NCI-H2196 (cell line): ENCODE data around the gene ZDHHC11.
"Not testable (repeated sequence)": the region's sequence is repeated elsewhere in the genome, so short reads cannot be mapped to it uniquely, and the experiment has no call there.

Source experiments
- DNase-seq: peaks from one replicate; lab custom pipeline; 2025; ENCODE audit not compliant: unreplicated experiment; lab: John Stamatoyannopoulos, UW

The ZDHHC11 gene

DNA sequence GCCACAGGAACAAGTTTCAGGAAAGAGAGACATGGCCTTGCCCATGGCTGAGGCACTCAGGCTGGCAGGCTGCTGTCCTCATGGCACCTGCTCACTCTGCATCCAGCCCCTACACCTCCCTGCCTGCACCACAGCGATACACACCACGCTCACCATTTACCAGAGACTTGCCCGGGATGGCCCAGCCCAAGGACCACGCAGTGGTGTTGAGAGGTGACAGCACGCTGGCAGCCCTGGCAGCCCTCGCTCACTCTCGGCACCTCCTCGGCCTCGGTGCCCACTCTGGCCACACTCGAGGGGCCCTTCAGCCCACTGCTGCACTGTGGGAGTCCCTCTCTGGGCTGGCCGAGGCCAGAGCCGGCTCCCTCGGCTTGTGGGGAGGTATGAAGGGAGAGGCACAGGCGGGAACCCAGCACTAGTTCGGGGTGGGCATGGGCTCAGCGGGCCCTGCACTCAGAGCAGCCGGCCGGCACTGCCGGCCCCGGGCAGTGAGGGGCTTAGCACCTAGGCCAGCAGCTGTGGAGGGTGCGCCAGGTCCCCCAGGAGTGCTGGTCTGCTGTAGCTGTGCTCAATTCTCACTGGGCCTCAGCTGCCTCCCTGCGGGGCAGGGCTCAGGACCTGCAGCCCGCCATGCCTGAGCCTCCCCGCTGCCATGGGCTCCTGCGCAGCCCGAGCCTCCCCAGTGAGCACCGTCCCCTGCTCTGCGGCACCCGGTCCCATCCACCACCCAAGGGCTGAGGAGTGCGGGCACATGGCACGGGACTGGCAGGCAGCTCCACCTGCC lies 86.6 kb downstream of the ZDHHC11 start:
- no peak for DNase-seq

DNA sequence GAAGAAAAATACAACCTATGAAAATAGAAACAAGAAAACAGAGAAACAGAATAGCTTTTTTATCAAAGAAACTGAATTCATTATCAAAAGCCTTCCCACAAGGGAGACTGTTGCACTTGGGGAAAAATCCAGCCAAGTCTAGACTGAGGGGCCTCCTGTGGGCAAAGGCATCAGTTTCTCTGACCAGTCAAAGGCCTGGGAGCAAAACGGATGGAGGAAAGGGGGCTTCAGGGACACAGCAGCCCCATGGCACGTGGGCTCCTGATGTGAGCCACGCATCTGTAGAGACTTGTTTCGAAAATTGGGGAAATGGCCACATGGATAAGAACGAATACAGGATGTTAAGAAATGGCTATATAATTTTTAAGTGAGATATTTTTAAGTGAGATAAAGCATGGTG lies 87.4 kb downstream of the ZDHHC11 start:
- DNase-seq = no peak

DNA sequence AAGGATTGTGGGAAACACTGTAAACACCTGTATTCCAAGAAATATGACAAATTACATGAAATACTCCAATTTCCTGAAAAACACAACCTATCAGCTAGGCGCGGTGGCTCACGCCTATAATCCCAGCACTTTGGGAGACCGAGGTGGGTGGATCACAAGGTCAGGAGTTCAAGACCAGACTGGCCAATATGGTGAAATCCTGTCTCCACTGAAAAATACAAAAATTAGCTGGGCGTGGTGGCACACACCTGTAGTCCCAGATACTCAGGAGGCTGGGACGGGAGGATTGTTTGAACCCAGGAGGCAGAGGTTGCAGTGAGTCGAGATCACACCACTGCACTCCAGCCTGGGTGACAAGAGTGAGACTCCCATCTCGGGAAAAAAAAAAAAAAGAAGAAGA lies 87.8 kb downstream of the ZDHHC11 start:
- not testable (repeated sequence) for DNase-seq

DNA sequence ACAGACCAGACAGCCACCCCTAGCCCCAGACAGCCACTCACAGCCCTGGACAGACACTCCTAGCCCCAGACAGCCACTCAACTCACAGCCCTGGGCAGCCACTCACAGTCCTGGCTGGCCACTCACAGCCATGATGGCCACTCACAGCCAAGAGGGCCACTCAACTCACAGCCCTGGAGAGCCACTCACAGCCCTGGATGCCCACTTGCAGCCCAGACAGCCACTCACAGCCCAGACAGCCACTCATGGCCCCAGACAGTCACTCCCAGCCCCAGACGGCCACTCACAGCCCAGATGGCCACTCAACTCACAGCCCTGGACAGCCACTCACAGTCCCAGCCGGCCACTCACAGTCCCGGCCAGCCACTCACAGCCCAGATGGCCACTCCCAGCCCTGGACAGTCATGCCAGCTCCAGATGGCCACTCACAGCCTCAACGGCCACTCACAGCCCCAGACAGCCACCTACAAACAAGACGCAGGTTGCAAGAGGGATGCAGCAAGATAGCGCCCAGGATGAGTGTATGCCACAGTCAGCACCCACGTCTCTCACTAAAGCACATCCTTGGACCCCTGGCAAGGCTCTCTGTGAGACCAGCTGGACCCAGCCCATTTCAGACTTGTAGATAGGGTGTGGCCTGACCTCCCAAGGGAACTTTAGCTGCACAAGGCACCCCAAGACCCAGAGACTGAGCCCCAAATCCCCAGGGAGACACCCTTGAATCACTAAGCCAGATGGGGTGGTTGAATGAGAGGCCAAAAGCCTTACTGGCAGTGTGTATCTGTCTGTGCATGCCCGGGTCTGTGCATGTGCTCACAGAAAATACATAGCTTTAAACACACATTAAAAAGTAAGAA lies 88.7 kb downstream of the ZDHHC11 start:
- DNase-seq = no peak

DNA sequence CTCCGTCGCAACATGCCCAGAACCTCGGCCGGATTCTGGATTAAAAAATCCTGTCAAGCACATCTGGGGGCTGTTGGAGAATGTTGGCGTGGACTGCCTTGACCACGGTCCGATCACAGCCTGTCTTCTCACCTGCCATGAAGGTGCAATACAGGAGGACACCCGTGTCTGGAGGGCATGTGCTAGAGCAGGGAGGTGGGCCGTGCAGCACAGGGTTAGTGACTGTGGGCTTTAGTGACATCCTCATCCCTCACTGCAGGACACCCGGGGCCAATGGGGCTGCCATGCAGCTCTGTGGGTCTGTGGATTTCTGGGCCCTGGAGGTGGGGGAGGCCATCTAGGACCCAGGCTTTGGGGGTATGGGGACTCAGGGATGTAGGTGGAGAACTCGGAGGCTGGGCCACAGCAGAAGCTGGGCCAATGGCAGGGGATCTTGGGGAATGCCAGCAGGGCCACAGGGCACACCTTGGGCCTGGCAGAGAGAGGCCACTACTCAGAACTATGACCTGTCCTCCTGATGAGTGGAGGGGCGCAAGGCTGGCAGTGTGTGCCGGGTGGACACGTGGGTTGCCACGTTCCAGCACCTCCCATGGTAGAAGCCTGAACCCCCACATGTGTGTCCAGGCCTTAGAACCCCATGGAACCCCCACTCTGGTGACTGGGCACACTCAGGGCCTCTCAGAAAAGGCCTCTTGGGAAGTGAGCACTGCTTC lies 89.6 kb downstream of the ZDHHC11 start:
- no peak for DNase-seq

DNA sequence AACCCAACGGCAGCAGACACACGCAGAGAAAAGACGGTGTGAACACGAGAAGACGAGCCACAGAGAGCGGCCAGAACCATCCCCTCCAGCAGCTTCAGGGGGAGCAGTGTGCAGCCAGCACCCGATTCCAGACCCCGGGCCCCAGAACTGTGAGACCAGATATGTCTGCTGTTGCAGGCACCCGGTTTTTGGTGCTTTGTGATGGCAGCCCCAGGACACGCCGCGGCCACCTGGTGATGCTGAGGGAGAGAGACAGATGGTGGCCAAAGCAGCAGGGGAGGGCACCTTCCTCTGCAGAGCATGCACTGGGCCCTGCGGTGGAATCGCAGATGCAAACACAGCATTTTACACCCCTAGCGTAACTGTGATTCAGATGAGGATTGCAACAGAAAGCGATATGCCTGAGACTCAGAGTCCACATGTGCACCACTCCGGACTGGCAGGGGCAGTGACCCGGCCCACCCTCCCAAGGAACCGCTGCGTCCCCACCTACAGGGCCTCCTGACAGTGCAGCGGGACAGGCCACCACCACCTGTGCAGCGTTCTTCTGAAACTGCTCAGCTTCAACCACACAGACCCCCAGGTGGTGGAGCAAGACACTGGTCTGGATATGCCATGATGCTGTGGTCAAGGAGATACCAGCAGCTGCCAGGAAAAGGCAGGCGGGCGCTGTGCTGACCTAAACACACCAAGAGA lies 90.3 kb downstream of the ZDHHC11 start:
- DNase-seq = no peak

DNA sequence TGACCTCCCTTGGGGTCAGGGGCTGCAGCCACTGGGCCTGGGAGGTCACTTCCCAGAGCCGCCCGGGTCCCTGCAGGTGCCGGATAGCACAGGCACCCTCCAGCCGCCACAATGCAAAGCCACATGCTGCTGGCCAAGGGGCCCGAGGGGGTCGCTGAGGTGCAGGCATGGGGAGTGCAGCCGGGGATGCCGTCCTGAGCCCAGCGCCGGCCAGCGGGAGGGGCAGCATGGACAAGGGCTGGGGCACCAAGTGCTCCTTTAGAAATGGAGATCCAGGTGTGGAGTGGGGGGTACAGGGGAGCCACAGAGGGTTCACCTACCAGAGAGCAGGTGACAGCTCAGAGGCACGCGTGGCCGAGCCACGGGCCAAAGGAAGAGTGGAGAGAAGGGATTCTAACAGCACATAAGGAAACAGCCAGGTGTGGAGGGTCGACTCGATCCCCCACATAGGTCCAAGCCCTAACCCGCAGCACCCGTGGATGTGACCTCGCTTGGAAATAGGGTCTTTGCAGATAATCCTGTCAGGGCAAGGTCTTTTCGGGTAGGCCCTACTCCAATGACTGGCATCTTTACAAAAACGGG lies 90.9 kb downstream of the ZDHHC11 start:
- DNase-seq = no peak

DNA sequence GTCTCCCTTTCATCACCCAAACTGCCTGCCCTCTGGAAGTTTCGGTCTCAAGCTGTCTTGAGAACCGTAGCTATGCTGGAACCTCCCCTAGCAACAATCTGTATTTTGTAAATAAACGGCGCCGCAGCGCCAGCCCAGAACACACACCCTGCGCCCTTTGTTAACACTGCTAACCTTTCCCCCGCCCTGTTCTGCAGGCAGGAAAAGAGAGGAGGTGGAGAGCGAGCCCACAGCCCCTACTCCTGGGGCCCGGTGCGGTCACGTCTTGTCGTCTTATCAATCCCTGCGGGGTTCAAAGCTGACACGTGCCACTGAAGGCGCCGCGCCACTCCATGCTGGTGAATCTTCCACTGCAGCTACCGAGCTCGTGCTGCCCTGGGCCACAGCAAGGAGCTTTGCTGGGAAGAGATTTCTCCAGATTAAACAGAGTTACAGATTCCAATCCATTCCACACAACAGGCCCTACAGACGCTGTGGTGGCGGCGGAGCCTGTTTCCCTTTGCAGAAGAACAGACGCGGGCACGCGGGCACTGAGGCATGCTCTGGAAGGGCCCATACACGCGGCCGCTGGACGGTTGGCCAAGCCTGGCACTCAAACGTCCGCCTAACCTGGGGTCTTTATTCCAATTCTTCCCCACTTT lies 91.6 kb downstream of the ZDHHC11 start:
- no peak for DNase-seq

DNA sequence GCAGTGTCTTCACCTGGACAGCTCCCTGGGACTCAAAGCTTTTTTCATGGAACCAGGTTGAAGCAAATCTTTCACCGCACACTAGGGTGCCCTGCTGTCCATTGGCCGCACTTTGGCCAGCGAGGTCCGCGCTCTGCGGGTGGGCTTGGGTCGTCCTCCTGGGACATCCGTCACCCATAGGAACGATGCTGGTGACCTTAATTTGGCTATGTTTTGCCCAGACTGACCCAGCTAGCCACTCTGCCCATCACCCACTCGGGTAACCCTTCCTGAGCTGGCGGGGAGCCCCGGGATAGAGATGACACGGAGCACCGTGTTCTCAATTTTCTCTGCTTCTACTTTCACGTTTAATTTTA lies 92.1 kb downstream of the ZDHHC11 start:
- no peak for DNase-seq

DNA sequence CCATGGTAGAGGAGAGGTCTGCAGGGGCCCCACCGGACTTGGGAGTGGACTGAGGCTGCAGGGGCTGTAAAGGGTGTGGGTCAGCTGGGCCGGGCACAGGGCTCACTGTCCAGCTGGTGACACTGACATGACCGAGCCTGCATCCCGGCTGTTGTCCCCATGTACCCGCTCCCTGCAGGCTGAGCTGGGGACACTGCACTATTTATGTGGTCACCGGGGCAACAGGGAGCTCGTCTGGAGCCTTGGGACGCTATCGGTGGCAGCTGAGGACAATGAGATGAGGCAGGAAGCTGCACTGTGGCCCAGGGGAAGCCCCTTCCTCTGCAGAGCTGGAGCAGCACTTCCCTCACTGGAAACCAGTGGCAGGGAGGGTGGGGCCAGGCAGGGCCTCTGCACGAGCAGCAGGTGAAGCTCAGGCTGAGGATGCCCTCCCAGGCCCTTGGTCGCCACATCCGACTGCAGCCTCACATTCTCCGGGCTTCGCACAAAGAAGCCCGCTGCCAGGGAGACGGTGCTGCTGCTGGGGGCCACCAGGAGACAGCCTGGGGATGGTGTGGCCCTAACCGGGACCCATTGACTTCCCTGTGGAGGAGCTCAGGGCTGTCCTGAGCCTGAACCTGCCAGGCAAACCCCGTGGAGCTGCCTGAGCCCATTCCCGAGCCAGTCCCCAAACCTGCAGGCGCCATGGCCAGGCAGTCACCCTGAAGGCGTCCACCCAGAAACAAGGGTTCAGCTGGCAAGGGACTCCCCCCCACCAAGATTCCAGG lies 92.7 kb downstream of the ZDHHC11 start:
- DNase-seq = no peak

DNA sequence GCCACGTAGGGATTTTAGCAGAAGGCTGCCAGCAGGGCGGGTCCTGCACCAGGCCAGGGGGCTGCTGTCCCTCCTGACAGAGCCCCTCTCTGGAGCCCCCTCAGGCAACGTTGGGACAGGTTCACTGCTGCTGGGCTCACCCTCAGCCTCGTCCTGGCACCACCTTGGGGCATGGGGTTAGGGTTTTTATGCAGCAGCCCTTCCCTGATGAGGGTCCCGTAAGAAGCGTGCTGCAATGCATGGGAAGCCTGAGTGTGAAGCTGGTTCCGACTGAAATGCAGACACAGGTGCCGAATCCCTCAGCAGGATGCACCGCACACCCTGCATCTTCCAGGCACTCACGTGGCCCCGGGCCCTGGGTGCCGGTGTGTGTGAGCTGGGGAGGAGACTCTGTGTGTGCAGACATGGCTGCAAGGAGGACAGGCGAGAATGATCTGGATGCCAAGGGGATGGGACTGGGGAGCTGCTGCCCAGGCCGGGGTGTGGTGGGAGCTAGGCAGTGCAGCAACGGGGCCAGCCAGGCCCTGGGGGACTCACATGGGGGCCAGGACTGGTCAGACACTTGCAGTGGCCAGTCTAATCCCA lies 93.3 kb downstream of the ZDHHC11 start:
- DNase-seq = no peak

DNA sequence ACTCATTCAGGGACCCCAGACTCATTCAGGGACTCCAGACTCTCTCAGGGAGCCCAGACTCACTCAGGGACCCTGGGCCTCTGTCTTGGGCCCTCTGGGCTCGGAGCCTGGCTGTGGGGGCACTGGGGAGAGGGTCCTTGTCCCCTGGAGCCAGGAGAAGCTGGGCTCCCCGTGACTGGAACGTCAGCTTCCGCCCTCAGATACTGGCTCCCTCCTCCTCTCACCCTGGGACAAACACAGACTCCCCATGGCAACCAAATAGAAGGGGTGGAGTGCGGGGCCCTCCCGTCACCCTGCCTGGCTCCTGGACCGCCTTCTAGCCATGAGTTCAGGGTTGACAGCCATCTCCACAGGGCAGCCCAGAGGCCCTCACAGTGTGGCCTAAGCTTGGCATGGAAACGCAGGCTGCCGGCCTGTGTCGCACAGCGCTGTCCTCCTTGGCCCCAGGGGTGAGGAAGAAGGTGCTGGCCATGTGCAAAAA lies 93.9 kb downstream of the ZDHHC11 start:
- no peak for DNase-seq

DNA sequence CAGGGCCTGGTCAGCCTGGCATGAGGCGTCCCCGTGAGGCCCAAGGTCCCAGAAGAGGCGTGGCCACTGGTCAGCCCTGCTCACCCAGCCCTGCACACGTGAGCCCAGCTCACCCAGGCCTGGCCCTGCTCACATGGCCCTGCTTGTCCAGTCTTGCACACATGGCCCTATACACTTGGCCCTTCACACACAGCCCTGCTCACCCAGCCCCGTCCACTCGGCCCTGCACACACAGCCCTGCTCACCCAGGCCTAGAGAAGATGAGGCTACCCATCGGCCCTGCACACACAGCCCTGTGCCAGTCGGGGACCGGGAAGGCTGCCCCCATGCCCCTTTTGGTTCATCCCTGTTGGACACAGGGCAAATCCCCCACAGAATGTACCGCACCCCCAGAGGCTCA lies 94.6 kb downstream of the ZDHHC11 start:
- no peak for DNase-seq

DNA sequence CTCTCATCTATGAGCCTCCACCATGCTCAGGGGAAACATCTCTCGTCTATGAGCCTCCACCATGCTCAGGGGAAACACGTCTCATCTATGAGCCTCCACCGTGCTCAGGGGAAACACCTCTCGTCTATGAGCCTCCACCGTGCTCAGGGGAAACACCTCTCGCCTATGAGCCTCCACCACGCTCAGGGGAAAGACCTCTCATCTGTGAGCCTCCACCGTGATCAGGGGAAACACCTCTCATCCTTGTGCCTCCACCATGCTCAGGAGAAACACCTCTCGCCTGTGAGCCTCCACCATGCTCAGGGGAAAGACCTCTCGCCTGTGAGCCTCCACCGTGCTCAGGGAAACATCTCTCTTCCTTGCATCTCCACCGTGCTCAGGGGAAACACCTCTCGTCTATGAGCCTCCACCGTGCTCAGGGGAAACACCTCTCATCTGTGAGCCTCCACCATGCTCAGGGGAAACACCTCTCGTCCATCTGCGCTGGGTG lies 96.6 kb downstream of the ZDHHC11 start:
- not testable (repeated sequence) for DNase-seq

DNA sequence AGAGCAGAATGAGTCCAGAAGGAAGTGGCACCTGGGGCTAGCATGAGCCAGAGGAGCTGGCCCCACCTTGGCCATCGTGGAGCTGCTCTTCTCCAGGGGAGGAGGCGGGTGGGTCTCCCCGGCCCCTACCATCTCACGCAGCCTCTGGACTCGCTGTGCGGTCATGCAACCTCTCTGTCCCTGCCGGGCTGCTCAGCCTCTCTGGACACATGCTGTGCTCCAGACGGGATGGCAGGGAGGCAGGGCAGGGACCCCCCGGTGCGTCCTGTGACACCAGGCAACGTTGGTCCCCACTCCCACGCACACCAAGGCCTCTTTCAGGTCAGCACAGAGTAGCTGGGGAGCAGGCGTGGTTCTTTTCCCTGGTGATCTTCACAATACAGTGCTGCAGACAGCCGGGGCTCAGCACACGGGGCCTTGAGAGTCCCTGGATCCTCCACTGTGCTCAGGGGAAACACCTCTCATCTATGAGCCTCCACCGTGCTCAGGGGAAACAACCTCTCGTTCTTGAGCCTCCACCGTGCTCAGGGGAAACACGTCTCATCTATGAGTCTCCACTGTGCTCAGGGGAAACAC lies 97.1 kb downstream of the ZDHHC11 start:
- DNase-seq = not testable (repeated sequence)

DNA sequence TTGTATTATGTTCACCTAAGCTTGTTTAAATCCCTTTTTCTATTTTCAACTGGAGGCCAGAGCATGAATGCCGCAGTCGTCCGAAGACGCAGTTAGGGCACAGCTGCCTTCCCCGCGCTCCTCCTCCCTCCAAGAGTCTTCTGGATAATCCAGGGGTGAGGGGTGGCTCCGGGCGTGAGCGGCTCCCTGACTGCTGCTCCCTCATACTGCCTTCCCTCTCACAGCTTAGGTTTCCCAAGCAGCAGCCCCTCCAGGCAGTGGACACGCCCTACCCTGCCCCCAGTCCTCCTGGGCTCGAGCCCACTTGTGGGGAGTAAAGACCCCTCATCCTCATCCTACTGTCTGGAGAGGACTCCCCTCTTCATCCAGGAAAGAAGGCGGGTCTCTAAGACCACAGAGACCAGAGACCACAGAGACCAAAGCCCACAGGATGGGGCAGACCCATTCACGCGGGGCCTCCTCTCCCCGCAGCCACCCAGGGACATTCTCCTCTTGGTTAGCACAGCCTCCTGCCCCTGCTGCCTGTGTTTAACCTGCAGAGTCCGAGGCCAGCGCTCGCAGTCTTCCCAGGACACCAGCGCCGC lies 98.2 kb downstream of the ZDHHC11 start:
- DNase-seq = not testable (repeated sequence)

DNA sequence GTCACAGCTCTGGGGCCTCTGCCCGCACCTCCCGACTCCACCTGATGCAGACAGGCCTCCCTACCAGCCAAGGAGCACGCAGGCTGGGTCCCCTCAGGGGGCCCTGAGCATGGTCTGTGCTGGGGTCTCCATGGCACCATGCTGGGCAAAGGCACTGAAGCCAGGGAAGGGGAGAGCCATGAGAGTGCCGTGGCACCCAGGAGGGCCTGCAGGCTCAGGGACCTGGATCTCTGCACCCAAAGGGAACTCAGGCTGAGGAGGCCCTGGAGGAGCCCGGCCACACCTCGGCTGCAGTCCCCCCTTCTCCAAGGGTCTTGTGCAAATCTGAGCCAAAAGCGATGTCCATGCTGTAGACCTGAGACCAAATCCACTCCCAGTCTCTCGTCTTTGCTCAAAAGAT lies 98.8 kb downstream of the ZDHHC11 start:
- not testable (repeated sequence) for DNase-seq

DNA sequence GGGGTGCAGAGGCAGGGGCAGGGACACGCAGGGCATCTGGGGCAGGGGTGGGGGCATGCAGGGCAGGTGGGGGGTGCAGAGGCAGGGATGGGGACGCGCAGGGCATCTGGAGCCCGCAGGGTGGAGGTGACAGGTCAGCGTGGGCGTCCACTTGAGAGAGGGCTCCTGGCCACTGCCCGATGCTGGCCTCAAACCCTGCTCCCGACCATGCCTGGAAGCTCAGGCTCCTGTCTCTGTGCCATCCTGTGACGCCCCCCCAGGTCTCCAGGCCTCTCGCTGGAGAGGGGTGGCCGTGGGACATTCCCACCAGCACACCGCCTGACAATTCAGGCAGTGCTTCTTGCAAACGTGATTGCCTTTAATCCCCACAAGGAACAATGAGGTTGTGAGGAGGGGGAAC lies 99.3 kb downstream of the ZDHHC11 start:
- no peak for DNase-seq
